ENCODE data around the gene HEXB.

Gene HEXB

DNA sequence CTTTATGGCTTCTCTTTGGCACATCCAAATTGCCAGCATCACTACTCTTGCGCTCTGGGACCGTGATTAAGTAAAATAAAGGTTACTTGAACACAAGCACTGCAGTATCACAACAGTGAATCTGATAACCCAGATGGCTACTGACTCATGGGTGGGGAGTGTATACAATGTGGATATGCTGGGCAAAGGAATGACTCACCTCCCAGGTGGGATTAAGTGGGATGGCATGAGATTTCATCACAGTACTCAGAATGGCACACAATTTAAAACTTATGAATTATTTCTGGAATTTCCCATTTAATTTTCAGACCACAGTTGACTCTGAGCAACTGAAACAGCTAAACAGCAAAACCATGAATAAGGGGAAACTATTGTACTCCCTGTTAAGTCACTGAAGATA lies 77.6 kb downstream of the HEXB start:
- in situ Hi-C loops (cut with HindIII; ENCODE audit: low pct_ligation_motif_present, low sequenced_read_pairs) = no loop called here
- Histone ChIP-seq H3K36me3 (replicated peaks) (peaks cover 4% of the 10 kb centered on the region), H3K27me3 (replicated peaks) (no peaks in the 10 kb centered on the region), H3K4me3 (ENCODE audit: low read depth, low read length) (no peak overlapping the region), H3K27ac (no peak overlapping the region)
- peak; percentile 45 for DNase-seq
- TF ChIP-seq, protein P1, sequence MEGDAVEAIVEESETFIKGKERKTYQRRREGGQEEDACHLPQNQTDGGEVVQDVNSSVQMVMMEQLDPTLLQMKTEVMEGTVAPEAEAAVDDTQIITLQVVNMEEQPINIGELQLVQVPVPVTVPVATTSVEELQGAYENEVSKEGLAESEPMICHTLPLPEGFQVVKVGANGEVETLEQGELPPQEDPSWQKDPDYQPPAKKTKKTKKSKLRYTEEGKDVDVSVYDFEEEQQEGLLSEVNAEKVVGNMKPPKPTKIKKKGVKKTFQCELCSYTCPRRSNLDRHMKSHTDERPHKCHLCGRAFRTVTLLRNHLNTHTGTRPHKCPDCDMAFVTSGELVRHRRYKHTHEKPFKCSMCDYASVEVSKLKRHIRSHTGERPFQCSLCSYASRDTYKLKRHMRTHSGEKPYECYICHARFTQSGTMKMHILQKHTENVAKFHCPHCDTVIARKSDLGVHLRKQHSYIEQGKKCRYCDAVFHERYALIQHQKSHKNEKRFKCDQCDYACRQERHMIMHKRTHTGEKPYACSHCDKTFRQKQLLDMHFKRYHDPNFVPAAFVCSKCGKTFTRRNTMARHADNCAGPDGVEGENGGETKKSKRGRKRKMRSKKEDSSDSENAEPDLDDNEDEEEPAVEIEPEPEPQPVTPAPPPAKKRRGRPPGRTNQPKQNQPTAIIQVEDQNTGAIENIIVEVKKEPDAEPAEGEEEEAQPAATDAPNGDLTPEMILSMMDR (IDR thresholded peaks at IDR 0.05; ENCODE audit: low read depth, low read length, missing control alignments) = no peak

DNA sequence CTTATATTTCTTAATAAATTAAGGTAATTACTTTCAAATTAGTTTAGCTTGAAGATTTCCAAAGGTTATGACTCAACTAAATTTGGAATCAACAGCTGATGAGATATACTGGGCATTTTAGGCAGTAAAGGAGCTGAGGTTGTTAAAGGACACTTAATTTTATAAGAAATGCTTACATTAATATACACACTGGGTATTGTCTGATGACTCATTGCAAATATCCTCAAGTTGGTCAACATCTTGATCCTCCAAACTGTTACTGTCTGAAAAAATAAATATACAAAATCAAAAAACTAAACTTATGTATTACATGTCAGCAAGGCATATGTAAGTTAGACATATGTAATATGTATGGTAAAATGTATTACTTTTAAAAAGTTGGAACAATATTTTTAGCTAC lies 78.5 kb downstream of the HEXB start:
- TF ChIP-seq, protein P1 (IDR thresholded peaks at IDR 0.05; ENCODE audit: low read depth, low read length, missing control alignments) = no peak
- in situ Hi-C loops (cut with HindIII; ENCODE audit: low pct_ligation_motif_present, low sequenced_read_pairs) = no loop called here
- Histone ChIP-seq H3K27me3 (replicated peaks) (no peaks in the 10 kb centered on the region), H3K4me3 (ENCODE audit: low read depth, low read length) (no peak overlapping the region), H3K36me3 (replicated peaks) (no peaks in the 10 kb centered on the region), H3K27ac (no peak overlapping the region)
- no peak for DNase-seq

DNA sequence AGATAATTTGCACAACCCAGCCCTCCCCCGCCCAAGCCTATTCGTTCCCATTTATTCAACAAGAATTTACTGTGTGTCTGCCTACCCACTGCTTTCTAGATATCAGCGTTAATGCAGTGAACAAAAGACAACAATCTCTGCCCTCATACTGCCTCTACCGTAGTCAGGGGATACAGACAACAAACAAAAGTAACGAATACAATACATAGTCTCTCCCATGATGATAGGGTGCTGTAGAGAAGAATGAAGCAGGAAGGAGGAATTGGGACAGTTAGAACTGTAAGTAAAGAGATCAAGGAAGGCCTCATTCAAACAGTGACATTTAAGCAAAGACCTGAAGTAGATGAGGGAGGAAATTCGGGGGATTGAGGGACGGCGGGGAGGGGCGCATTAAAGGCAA lies 80.2 kb downstream of the HEXB start:
- in situ Hi-C loops (cut with HindIII; ENCODE audit: low pct_ligation_motif_present, low sequenced_read_pairs) = no loop called here
- Histone ChIP-seq H3K27me3 (replicated peaks) (no peaks in the 10 kb centered on the region), H3K27ac (no peak overlapping the region), H3K4me3 (ENCODE audit: low read depth, low read length) (no peak overlapping the region), H3K36me3 (replicated peaks) (peaks cover 8% of the 10 kb centered on the region)
- DNase-seq = no peak
- TF ChIP-seq, protein P1 (IDR thresholded peaks at IDR 0.05; ENCODE audit: low read depth, low read length, missing control alignments) = no peak

DNA sequence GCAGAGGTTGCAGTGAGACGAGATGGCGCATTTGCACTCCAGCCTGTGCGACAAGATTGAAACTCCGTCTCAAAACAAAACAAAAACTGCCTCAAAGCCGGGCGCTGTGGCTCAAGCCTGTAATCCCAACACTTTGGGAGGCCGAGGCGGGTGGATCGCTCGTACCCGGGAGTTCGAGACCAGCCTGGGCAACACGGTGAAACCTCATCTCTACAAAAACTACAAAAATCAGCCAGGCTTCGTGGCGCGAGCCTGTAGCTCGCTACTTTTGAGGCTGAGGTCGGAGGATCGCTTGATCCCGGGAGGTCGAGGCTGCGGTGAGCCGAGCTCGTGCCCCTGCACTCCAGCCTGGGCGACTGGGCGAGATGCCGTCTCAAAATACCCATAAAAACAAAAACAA lies 80.9 kb downstream of the HEXB start:
- no peak for DNase-seq
- Histone ChIP-seq H3K36me3 (replicated peaks) (peaks cover 15% of the 10 kb centered on the region), H3K27me3 (replicated peaks) (no peaks in the 10 kb centered on the region), H3K27ac (no peak overlapping the region), H3K4me3 (ENCODE audit: low read depth, low read length) (peak overlapping the region; percentile 84)
- TF ChIP-seq, protein P1 (IDR thresholded peaks at IDR 0.05; ENCODE audit: low read depth, low read length, missing control alignments) = no peak
- in situ Hi-C loops (cut with HindIII; ENCODE audit: low pct_ligation_motif_present, low sequenced_read_pairs) = no loop called here

DNA sequence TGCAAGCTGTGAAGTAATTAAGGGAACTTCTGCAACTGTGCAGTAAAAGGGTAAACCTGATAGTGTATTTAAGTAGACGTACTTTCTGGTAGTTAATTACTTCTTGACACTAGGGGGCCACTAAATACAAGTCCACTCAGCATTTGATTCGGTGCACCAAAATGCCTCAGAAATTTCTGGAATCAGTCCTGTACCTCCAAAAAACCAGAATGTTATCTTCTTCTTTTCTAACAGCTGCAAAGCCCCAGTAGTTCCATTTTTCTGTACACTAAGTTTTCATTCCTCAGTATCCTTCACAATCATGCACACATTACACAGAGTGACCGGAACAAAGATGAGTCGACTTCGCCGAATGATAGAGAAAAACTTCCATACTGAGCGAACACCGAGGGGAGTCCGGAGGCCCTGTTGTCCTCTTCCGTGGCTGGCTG lies 81.4 kb downstream of the HEXB start:
- Histone ChIP-seq H3K27me3 (replicated peaks) (no peaks in the 10 kb centered on the region), H3K36me3 (replicated peaks) (peaks cover 19% of the 10 kb centered on the region), H3K4me3 (ENCODE audit: low read depth, low read length) (peak overlapping the region; percentile 84), H3K27ac (peak overlapping the region; percentile 8)
- in situ Hi-C loops (cut with HindIII; ENCODE audit: low pct_ligation_motif_present, low sequenced_read_pairs) = no loop called here
- DNase-seq = no peak
- TF ChIP-seq, protein P1 (IDR thresholded peaks at IDR 0.05; ENCODE audit: low read depth, low read length, missing control alignments) = peak; percentile 26

DNA sequence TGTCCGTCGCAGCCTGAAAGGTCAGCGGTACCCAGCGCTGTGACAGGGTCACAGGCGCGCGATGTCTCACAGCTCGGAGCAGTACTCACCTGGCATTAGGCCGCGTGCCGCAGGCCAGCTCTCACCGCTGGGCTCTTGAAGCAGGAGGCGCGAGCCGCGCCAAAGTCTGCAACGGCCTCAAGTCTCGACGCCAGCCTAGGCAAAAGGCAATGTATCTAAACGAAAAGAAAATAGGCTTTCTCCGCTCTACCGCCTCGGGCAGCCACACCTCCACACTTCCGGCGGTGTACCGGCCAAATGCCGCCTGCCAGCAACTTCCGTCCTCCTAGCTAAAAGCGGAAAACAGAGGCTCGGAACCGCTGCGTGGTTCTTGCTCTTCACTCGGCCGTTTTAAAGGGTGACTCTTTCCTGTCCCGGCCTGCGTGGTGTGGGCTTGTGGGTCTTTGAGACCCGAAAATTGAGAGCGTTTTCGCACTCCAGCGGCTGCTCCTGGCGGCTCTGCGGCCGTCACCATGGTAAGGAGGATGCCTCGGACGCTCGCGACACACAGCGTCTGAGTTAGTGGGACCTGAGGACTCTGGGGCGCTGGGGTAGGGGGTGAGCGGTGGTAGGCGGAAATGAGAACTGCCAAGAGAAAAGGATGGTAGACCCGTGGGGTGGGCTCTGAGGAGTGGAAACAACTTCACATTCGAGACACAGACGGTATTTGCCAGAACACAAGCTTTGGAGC lies 82.0 kb downstream of the HEXB start, which contains the start of the genes GFM2 and NSA2:
Gene GFM2 (minus strand): TSS at position 269 of the 730 bp plus-strand sequence. CDS start 3,375 bp downstream, outside the sequence.
Gene NSA2 (plus strand): TSS at position 401 of the 730 bp plus-strand sequence. CDS start 112 bp downstream, at position 513.
- H3K27me3 ChIP-seq (replicated peaks) = no peaks in the 10 kb centered on the region
- H3K36me3 ChIP-seq (replicated peaks) = peaks cover 19% of the 10 kb centered on the region
- peak within 1 kb of the TSS; percentile 8 for H3K27ac ChIP-seq
- TF ChIP-seq, protein P1 (IDR thresholded peaks at IDR 0.05; ENCODE audit: low read depth, low read length, missing control alignments) = no peak
- peak; percentile 92 for DNase-seq
- H3K4me3 ChIP-seq (ENCODE audit: low read depth, low read length) = peak within 1 kb of the TSS; percentile 84
- in situ Hi-C loops (cut with HindIII; ENCODE audit: low pct_ligation_motif_present, low sequenced_read_pairs) = no loop called here
